HG03342 (cell line): ENCODE data around the gene RFX3.
A peak's percentile ranks its signal among the peaks of the same experiment; 100 is the strongest.

ENCODE experiments used
- ATAC-seq: cut with Tn5 transposase; IDR thresholded peaks from one replicate; pipeline ENCODE4 v1.9.1; 2021; ENCODE audit warnings: mild to moderate bottlenecking, moderate library complexity; ENCODE audit not compliant: unreplicated experiment

RFX3 gene

DNA sequence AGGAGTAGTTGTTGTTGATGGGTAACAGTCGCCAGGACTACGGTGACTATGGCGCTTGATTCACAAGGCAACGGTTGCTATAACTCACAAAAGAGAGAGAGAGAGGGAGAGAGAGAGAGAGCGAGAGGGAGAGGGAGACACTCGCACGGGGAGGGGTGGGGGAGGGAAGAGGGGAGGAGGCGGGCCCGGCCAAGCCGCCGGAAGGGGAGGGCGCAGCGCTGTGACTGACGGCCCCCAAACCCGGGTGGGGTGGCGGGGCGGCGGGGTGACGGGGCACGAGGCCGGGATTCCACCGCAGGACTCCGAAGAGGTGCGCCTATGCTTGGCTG lies at the start of gene RFX3:
TSS of gene RFX3 (minus strand) at position 166 of the 329 bp plus-strand sequence. CDS start 130,413 bp downstream, outside the sequence.
- peak; percentile 43 for ATAC-seq

DNA sequence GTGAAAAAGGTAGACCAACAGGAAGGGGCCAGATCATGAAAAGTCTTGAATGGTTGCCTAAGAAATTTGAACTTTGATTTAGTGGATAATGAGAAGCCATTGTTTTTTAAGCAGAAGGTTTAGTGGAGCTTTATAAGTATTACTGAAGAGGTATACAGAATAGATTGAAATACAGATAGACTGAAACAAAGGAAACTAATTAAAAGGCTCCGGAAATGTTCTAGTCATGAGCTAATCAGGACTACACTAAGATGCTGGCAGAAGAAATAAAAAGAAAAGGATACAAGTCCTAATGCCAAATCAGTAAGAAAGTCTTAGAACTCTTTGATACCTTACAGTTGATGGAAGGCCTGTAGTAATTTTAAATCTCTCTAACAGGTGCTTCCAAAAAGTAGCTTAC lies 45.7 kb upstream of the RFX3 start:
- no peak for ATAC-seq

DNA sequence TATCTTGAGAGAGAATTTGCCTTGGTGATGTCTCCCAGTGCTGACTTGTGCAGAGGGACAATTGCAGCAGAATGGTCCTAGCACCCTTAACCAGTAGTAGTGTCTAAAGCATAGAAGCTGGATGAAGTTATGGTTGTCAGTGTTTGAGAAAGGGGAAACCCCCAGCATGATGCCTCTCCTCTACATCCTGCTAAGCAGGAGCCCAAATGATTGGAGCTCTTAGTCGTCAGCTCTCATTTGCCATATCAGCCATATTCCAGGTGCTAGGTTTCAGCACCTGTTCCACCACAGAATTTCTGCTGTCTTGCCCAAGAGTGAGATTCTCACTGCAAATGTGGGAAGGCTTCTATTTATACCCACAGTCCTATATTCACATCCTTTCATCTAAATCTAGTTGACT lies 43.7 kb upstream of the RFX3 start:
- peak; percentile 49 for ATAC-seq

DNA sequence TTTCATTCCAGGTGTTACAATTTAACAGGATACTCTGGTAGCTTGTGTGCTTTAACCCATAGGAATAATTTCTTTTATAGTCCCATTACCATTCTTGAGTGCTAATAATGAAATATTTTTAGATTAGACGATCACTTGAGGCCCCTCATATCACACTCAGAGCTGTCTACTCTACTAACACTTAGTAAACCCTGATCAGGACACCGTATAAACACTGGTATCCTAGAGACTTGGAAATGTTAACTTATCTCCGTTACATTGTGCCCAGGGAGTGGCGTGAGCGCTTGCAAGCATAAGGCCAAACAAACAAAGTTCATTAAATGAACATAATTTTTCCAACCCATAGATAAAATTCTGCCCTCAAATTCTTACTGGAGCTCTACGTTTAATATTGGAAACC lies 42.2 kb upstream of the RFX3 start:
- no peak for ATAC-seq

DNA sequence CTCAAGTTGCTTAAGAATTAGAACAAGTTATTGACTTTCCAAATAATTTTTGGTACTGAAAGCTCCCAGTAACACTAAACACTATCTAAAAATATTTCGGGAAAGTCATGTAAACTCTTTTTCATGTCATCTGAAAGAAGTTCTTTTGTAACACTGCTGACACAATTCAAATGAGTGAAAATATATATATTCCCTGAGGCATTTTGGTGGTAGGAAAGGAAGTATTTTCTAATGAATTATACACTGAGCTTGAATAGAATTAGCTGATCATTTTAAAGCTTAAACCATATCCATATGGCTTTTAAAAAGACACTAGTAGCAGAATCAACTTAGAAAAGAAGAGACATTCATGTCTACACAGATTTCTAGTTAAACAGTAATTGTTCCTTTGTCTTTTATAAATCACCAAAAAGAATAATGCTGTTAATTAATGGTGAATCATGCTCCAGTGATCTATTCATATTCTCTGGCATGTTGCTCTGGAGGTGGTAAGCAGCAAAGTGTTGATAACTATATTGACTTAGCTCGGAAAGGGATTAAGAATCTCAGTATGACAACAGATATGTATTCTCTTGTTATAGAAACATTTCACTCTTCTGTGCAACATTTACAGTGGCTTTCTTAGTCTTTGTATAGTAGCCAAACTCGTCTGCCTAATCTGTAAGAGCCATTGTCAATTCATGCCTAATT lies 27.4 kb upstream of the RFX3 start:
- ATAC-seq = no peak

DNA sequence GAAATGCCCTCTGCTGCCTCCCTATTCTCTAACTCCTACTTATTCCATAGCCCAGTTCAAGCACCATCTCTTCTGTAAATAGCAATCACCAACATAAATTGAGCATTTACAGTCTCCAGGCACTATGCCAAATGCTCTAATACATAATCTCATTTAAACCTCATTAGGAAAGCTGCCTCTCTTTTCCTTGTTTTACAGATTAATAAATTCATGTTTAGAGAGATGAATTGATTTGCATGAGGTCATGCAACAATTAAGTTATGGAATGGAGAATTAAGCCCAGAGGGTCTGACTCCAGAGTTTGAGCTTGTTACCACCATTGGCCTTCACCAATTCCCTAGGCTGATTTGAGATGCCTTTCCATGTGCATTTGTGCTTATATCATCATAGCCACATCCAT lies 23.4 kb upstream of the RFX3 start:
- ATAC-seq = no peak

DNA sequence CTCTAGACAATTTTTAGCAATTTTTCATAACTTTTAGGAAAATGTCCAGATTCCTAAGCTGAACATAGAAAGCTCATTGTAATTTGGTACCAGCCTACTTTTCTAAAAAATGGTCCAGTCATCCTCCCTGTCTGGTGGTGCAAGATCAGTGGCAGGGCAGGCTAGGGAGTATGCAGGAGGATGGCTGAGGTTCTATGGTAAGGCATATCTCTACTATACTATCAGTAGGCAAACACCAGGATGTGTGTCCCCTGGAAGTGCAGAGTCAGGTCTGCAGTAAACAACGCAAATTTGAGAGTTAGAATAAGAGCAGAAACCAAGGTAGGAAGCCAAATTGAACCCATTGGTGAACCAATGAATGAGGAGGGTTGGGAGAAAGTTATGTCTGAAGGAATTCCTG lies 22.8 kb upstream of the RFX3 start:
- no peak for ATAC-seq

DNA sequence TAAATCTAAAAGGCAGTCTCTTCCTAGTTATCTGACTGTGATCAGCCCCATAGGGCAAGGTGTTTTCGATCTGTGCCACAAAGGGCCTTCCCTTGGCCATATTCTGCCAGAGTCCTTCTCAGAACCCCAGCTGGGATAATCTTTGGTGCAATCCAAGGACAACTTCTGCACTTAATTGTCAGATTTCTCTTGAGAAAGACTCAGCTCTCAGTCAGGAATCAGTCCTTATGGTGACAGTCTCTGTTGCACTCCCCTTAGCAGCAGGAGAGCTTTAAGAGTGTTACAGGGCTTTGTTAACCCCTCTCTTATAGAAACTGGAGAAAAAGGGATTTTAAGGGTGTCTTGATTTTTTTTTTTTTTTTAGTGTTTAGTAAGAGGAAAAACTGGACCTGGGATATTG lies 15.4 kb upstream of the RFX3 start:
- ATAC-seq = no peak

DNA sequence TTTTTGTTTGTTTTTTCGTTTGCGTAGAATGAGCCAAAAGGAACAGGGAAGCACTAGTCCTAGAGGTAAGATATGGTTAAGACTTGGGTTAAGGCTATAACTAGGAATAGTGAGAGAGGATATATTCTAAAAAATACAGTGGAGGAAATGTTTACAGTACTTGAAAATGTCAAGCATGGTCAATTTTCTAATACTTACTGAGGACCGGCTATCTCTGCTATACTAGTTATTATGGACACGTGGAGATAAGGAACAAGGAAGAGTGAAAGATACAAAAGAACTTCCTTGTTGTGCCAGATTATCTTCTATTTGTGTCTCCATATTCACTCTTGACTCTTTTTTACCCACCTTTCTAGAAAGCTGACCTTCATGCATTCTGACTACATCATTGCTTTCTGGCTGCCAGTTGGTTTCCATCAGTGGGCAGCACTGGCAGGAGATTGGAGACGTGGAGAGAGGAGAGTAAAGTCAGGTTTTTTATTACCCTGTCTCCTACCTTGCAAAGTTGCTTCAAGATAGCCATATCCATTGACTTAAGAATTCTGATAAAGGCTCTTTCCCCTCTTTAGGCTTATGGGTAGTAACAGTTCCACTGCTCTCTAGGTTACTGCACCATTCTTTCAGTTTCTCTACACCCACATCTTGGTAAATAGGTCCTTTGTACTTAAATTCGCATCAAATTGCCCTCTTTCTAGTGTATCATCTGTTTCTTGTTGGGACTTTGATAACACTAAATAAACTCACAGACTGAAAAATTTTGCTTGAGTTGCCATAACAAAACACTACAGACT lies 9.0 kb upstream of the RFX3 start:
- no peak for ATAC-seq

DNA sequence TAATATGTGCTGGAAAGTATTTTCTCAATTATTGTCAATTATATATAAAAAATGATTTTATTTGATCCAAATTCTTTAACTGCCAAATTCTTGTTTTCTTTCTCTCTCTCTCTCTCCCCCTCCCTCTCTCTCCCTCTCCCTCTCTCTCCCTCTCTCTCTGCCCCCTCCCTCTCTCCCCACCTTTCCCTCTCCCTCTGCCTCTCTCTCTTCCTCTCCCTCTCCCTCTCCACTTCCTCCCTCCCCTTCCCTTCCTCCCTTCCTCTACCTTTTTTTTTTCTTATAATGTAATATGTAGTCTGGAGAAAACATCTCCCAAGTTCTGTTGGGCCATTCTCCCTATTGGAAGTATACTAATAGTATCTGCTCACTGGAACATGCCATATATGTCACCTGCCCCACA lies 6.4 kb upstream of the RFX3 start:
- no peak for ATAC-seq

DNA sequence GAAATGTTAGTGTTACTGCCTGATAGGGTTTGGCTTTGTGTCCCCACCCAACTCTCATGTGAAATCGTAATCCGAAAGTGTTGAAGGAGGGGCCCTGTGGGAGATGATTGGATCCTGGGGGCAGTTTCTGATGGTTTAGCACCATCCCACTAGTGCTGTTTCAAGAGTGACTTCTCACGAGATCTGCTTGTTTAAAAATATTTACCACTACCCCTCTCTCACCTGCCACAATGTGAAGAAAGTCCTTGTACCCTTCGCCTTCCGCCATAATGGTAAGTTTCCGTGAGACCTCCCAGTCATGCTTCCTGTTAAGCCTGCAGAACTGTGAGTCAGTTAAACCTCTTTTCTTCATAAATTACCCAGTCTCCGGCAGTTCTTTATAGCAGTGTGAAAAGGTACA lies 2.6 kb upstream of the RFX3 start:
- peak; percentile 10 for ATAC-seq

DNA sequence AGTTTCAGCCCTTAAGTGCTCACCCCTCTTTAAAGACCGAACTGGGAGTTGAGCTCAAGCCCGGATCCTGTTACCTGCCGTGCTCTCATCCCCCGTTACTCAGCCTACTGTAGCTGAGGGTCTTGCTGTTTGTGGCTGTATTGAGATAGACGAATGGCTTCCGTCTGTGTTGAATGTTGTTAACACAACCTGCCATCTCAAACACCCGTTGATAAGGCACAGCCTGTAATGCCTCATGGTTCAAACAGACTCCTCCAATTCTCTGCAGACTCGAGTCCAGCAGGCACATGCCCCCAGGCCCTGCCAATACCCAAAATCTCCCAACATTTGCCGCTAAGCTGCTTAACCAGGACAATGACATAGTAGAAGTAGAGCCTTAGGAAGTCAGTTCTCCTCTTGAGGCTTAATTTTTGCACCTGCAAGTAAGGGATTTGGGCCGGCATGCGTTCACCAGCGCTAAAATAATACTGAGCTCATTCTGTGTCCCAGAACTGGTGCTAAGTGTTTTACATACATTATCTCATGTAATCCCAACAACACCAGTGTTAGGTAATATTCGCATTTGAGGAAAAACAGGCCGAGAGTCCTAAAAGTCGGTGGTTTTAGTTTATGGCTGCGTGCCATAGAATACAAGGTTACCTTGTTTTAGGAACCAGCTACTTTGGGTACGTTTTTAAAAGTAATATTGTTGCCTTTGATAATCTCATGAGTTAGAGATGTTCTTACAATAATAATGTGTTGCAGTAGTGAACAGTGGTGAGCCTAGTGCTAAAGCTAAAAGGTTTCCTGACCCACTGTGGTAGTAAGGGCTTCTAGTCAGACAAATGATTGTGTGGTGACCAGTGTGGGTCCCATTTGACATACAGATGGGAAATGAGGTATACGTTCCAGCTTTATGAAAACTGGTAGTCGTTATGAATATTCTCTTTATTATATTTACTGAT lies 1.5 kb upstream of the RFX3 start:
- ATAC-seq = no peak

DNA sequence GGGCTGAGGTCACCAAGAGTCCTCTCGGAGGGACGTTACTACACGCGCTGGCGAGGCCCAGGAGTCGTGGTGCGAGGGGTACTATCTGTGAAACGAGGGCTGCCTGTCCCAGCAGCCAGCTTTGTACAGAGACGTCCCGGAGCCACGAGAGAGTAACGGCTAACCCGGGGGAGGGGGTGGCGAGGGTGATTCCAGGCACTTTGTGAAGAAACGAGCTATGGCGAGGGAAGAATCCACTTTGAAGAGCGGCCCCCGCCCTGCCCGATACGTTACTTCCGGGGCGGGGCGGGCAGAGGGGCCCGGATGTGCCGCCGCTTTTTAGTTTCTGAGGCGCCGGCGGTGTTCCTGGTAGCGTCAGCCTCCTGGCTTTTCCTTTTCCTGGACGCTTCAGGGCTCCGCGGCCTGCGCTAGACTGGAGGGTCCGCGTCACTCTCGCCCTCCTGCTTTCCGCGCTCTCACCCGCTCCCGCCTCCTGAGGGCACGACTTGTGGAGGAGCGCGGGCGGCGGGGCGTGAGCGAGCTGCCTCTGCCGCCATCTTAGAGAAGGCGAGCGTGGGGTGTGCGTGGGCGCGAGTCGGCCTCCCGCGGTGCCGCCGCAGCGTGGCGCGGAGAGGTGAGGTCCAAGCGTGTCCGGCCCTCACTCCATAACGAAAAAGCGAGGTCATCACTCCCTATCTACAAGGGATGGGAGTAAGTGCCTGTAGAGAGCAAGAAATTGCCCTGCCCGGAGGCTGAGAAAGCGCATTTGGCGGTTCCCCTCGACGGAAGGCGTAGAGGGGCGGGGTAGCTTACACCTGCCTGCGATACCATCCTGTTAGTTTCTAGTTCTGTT lies 580 bp upstream of the RFX3 start:
- peak; percentile 49 for ATAC-seq

DNA sequence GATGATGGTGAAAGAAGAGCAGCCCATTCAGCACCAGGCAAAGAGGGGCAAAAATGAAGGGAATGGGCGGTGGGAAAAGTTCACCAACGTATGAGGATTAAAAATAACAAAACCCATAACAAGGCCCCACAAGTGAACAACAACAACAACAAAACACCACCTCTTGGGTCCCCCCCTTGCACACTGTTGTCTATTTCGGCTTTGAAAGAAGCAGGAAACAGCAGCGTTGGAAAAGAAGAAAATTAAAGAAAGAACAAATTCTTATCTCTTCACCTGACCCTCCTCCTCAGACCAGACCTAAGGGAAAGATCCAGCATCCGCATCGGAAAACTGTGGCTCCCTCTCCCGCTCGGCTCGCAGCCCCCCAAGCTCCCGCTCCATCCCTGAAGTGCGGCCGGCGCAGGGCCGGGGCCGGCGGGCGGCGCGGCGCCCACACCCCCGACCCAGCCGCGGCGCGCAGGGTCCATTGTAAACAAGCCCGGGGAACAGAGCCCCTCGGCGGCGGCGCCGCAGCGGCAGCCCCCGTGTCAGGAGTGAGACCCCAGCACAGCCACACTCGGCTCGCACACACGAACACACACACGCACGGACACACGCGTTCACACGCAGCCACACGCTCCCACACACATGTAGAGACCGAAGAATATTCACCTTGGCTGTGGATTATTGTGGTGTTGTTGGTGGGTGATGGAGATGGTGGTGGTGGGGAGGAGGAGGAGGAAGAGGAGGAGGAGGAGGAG lies 535 bp downstream of the RFX3 start:
- ATAC-seq = no peak

DNA sequence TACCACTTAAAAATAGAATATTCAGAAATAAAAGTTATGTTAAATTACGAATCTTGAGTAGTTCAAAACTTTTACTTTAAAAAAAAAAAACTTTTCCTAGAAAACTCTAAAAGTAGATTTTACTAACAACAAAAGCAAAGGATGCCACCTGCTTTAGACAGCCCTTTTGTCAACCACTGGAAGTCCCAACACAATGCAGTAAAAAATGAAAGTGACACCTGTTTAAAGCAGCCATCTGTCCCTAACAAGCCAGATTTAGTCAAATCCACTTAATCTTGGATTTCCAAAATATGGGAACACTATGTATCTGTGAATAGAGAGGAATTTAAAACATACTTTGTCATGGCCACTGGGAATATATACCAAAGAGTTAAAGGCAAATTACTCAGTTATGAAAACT lies 3.8 kb downstream of the RFX3 start:
- no peak for ATAC-seq

DNA sequence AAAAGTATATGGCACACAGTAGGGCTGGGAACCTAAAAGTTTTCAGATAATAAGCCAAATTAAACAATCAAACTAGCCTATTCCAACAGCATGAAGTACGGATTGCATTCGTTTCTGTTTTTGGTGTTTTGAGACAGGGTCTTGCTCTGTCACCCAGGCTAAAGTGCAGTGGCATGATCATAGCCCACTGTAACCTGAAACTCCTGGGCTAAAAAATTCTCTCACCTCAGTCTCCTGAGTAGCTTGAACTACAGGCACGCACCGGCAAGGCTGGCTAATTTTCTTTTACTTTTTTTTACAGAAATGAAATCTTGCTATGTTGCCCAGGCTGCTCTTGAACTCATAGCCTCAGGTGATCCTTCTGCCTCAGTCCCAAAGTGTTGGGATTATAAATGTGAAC lies 5.2 kb downstream of the RFX3 start:
- no peak for ATAC-seq

DNA sequence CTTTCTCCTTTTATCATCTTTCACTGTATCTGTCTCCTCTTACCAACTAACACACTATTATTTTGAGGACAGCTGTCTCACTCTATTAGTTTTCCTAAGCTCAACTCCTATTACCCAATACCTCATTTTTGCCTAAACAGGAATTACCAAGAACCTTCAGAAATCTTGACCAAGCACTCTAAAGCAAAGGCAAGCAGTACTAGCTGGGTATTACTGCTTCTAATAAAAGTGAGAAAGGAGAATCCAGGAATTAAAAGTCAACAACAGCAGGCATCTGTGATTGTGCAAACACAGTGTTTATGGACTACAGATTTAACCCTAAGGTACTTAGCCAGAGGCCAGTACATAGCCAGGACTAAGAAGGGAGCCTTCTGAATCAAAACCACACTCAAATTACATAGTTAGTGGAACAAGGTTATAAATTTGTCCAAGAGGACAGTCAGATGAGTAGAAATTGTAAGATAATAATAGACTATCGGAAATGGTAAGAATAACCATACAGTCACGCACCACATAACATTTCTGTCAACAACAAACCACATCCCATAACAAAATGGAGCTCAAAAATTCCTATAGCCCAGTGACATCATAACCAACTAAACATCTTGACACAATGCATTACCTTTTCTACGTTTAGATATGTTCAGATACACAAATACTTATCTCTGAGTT lies 8.3 kb downstream of the RFX3 start:
- no peak for ATAC-seq

DNA sequence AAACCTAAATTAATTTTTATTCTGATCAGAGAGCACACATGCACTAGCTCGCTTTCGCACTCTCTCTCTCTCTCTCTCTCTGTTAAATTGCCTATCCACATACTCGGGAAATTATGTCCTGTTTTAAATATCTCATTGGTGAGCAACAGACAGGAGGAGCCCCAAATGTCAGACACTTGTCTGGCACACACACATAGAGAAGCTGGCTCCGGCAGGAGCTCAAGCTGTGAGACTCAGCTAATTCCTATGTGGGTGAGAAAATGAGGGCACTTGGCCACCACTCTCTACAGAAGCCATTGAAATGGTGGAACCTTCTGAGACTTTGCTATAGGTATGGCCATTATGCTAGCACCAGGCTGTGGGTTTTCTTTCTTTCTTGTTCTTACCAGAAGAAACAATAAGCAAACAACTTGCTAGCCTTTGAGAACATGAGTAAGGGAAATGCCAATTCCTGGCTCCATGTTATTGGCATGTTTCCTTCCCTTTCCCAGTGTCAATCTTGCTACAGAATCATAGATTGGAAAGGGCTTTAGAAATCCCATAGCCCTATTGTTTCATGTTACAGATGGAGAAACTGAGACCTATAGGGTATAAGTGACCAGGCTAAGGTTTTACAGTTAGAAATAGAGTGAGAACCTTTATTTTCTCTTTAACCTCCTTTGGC lies 9.0 kb downstream of the RFX3 start:
- ATAC-seq = no peak

DNA sequence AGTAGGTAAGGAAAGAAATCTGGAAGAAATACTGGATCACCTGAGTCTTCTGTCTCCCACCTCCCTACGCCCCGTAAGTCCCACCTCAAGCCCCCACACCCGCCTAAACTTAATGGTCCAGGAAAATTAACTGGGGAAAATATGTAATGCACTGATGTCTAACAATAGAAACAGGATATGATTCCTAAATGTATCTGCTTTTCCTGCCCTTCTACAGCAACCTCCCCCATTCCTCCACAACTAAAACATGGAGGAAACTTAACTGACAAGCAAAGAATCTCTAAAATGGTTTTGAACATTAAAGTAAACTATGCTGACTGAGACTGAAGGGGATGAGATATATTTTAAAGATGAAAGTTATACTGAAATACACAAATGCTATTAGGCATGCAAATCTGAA lies 10.4 kb downstream of the RFX3 start:
- ATAC-seq = no peak
